GM06990 (cell line): ENCODE results near the gene TP53TG5.

Experiments used
- DNase-seq: peaks from one replicate; pipeline ENCODE4 v3.0.0-alpha.2; 2011; ENCODE audit not compliant: insufficient read length; ENCODE audit errors: extremely low read depth
- H3K27me3 ChIP-seq: replicated peaks from 2 replicates; pipeline ENCODE4 v1.6.0; 2011; ENCODE audit warnings: low read length; ENCODE audit not compliant: control insufficient read depth, insufficient read depth
- H3K36me3 ChIP-seq: 2 replicates; pipeline ENCODE4 v1.5.1; 2011; ENCODE audit warnings: low read length; ENCODE audit not compliant: control insufficient read depth, insufficient read depth
- H3K4me3 ChIP-seq: replicated peaks from 2 replicates; pipeline ENCODE4 v1.5.1; 2011; ENCODE audit warnings: low read depth, mild to moderate bottlenecking, control low read depth, low read length
- CTCF ChIP-seq: IDR thresholded peaks from 2 replicates; pipeline ENCODE4 v1.5.1; 2011; ENCODE audit warnings: low read length, control low read depth, mild to moderate bottlenecking, inconsistent platforms; ENCODE audit not compliant: insufficient read depth, poor library complexity, severe bottlenecking

The TP53TG5 gene

DNA sequence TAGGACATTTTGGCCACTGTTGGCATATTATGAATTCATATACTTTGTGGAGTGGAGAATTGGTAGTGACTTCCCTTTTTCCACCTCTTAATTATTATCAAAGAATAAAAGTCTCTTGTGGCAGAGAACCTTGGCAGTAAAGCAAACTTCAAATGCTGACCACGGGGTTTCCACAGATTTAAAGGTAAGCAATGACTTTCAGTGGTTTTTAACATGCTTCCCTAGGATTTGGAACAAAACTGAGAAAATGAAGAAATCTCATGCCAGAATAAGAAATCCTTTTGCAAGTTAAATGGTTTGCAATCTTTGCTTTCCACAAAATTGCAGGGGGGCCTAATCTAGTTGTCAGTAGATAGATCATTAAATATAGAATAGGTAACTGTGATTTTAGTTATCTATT is 27.9 kb downstream of the TP53TG5 start:
- no peaks in the 10 kb centered on the region for H3K27me3 ChIP-seq
- H3K4me3 ChIP-seq: no peak overlapping the region
- no peak for TF ChIP-seq CTCF
- no peak for DNase-seq
- H3K36me3 ChIP-seq: no peaks in the 10 kb centered on the region

- Histone ChIP-seq H3K4me3 (peak within 1 kb of the TSS; percentile 54), H3K36me3 (no peaks in the 10 kb centered on the region), H3K27me3 (no peaks in the 10 kb centered on the region)
- DNase-seq: peak; percentile 47
- no peak for TF ChIP-seq CTCF
Measured at GRCh38 chr20:45347936-45348778, 30.0 kb downstream of the TP53TG5 start, which contains the start of gene SDC4. TSS of gene SDC4 (minus strand) at chr20:45348424. CDS start at chr20:45348384, 40 bp downstream.

GRCh38 chr20:45347297-45347935 is 30.7 kb downstream of the TP53TG5 start:
- no peaks in the 10 kb centered on the region for H3K27me3 ChIP-seq
- H3K4me3 ChIP-seq: peak overlapping the region; percentile 54
- TF ChIP-seq CTCF: no peak
- H3K36me3 ChIP-seq: no peaks in the 10 kb centered on the region
- no peak for DNase-seq

DNA sequence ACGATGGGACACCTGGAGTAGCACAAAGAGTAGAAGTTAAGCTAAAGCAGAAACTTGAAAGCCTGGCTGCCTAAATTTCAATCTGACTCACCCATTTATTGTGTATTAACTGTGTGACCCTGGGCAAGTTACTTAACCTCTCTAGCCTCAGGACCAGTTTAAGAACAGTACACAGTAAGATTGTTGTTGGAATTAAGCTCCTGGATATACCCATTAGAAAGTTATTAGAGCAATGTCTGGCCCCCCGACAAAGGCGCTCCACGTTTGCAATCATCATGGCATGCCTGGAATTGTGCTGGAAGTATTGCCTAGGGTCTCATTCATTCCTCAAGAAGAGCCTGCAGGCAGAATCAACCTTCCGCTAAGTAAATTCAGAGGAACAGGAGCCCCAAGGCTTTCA is 31.3 kb downstream of the TP53TG5 start:
- Histone ChIP-seq H3K27me3 (no peaks in the 10 kb centered on the region), H3K36me3 (no peaks in the 10 kb centered on the region), H3K4me3 (no peak overlapping the region)
- DNase-seq: no peak
- no peak for TF ChIP-seq CTCF

DNA sequence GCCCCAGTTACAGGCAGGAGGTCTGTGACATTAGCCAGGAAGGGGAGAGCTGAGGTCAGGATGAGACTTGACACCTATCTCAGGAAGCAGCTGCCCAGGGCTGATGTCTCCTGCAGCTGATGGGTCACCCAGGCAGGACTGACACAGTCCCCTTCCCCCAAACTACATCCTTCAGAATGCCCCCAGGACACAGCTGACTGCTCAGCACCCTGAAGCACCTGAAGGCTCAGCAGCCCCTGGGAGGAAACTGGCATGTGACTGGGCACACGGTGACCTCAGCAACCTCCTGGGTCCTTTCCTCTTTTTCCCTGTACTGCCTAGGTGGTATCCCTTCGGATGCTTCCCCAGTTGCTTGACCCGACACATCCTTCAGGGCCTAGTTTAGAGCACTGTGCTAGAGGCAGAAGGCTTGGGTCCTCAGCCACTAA is 31.8 kb downstream of the TP53TG5 start:
- TF ChIP-seq CTCF: no peak
- no peak for DNase-seq
- H3K4me3 ChIP-seq: no peak overlapping the region

More for the DNA sequence above, 31.8 kb downstream of the TP53TG5 start:
- Histone ChIP-seq H3K36me3 (no peaks in the 10 kb centered on the region), H3K27me3 (no peaks in the 10 kb centered on the region)
